Hippocampal formation (tissue), 2 donors: ENCODE measurements around the gene CAPN14.
A peak's percentile ranks its signal among the peaks of the same experiment; 100 is the strongest.

Experiments
- DNase-seq, 2 donors: peaks; one replicate each; lab custom pipeline; 2025; lab: John Stamatoyannopoulos, UW

Gene CAPN14

GRCh38 chr2:31141443-31142085 lies 75.8 kb downstream of the CAPN14 start:
- no peak for DNase-seq

- DNase-seq: peak in 1 of 2 donors; percentile 16
Observed at GRCh38 chr2:31140151-31140550, 77.2 kb downstream of the CAPN14 start.

GRCh38 chr2:31139671-31140070 lies 77.6 kb downstream of the CAPN14 start:
- DNase-seq: no peak

GRCh38 chr2:31138037-31138962 lies 79.0 kb downstream of the CAPN14 start, which contains the start of gene GALNT14:
Gene GALNT14, minus strand, starts transcription at chr2:31138440. Its CDS starts 354 bp downstream, at chr2:31138086.
- DNase-seq: peak in 1 of 2 donors; percentile 46

- DNase-seq: no peak
Observed at GRCh38 chr2:31137211-31138036, 79.9 kb downstream of the CAPN14 start.

- DNase-seq: no peak
Observed at GRCh38 chr2:31136732-31137131, 80.6 kb downstream of the CAPN14 start.

- no peak for DNase-seq
Observed at GRCh38 chr2:31136000-31136399, 81.3 kb downstream of the CAPN14 start.

GRCh38 chr2:31134480-31134879 lies 82.8 kb downstream of the CAPN14 start:
- DNase-seq: no peak

- DNase-seq: no peak
Observed at GRCh38 chr2:31132786-31133185, 84.5 kb downstream of the CAPN14 start.

GRCh38 chr2:31131871-31132270 lies 85.4 kb downstream of the CAPN14 start:
- no peak for DNase-seq

GRCh38 chr2:31129375-31130171 lies 87.7 kb downstream of the CAPN14 start:
- DNase-seq: no peak

- no peak for DNase-seq
Observed at GRCh38 chr2:31127931-31128330, 89.4 kb downstream of the CAPN14 start.

- DNase-seq: no peak
Observed at GRCh38 chr2:31125918-31126695, 91.2 kb downstream of the CAPN14 start.

- DNase-seq: no peak
Observed at GRCh38 chr2:31124904-31125303, 92.4 kb downstream of the CAPN14 start.
